Astrocyte (in vitro differentiated cells and primary cell): ENCODE data around the gene LIN7A.

ENCODE experiments used
- CTCF ChIP-seq: IDR thresholded peaks from 2 replicates; pipeline ENCODE4 v1.5.1; 2011; ENCODE audit warnings: low read depth, mild to moderate bottlenecking, inconsistent platforms, low read length, moderate library complexity; ENCODE audit not compliant: insufficient read depth
- EZH2 ChIP-seq: IDR thresholded peaks from 2 replicates; pipeline ENCODE4 v1.6.1; 2012; ENCODE audit warnings: mild to moderate bottlenecking, low read length, inconsistent platforms; ENCODE audit not compliant: insufficient read depth

DNA sequence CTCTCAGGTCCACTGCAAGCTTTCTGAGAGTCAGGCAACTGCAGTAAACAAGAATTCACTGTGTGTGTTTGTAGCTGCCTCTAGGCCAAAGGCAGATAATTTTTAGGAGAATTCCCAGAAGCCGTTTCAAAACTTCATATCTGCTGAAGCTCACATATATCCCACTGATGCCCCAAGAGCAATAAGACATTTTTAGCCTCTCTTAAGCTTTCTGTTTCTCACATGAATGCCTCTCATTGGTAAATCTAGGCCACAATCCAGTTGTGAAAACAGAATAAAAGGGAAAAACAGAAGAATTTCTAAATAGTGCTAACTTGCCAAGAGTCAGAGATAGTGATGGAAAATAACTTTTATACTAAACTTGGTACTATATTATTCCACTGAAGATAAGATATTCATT, 48.5 kb upstream of the LIN7A start:
- TF ChIP-seq CTCF (no peak), EZH2 (no peak)
